Osteoblast (primary cell): ENCODE data around the gene ALMS1. TPM values are rescaled to one million over a fixed set of nuclear protein-coding genes. Genes with fewer than 3 reads are reported as not detected.
"Not testable (repeated sequence)": the region's sequence is repeated elsewhere in the genome, so short reads cannot be mapped to it uniquely, and the experiment has no call there.

Experiments
- DNase-seq: peaks from one replicate; pipeline ENCODE4 v3.0.0; 2011; ENCODE audit warnings: low spot score, mixed read lengths; ENCODE audit not compliant: insufficient read length; ENCODE audit errors: missing footprints
- H2AFZ ChIP-seq: 2 replicates; pipeline ENCODE4 v1.6.0; 2011; ENCODE audit warnings: mild to moderate bottlenecking, low read length
- H3K27ac ChIP-seq: 2 replicates; pipeline ENCODE4 v1.5.1; 2011; ENCODE audit warnings: mild to moderate bottlenecking, low read depth, low read length, moderate library complexity
- H3K27me3 ChIP-seq: 2 replicates; pipeline ENCODE4 v1.6.0; 2012; ENCODE audit warnings: mild to moderate bottlenecking, control low read depth, inconsistent platforms, low read length, moderate library complexity; ENCODE audit not compliant: insufficient read depth
- H3K36me3 ChIP-seq: 2 replicates; pipeline ENCODE4 v1.5.1; 2011; ENCODE audit warnings: mild to moderate bottlenecking, low read length, control low read depth, moderate library complexity; ENCODE audit not compliant: insufficient read depth
- H3K4me1 ChIP-seq: 2 replicates; pipeline ENCODE4 v1.5.1; 2011; ENCODE audit warnings: mild to moderate bottlenecking, low read length, control low read depth, moderate library complexity; ENCODE audit not compliant: insufficient read depth
- H3K4me2 ChIP-seq: 2 replicates; pipeline ENCODE4 v1.6.0; 2011; ENCODE audit warnings: mild to moderate bottlenecking, low read length; ENCODE audit not compliant: insufficient read depth
- H3K4me3 ChIP-seq: fragments of 200-600 bp; sonication (generic); 3 replicates; pipeline ENCODE4 v1.5.1; 2012; ENCODE audit warnings: mild to moderate bottlenecking, low read length, inconsistent platforms; ENCODE audit not compliant: insufficient read depth
- H3K79me2 ChIP-seq: 2 replicates; pipeline ENCODE4 v1.6.0; 2012; ENCODE audit warnings: mild to moderate bottlenecking, low read length, control low read depth, inconsistent platforms; ENCODE audit not compliant: insufficient read depth
- H3K9me3 ChIP-seq: 2 replicates; pipeline ENCODE4 v1.5.1; 2011; ENCODE audit warnings: low read depth, low read length, control low read depth
- H4K20me1 ChIP-seq: 2 replicates; pipeline ENCODE4 v1.6.0; 2012; ENCODE audit warnings: mild to moderate bottlenecking, low read length, control low read depth; ENCODE audit not compliant: insufficient read depth
- CTCF ChIP-seq: IDR thresholded peaks from 2 replicates; pipeline ENCODE4 v1.5.1; 2011; ENCODE audit warnings: mild to moderate bottlenecking, low read depth, low read length, moderate library complexity; ENCODE audit errors: extremely low read depth
- total RNA-seq: library from RNA; depleted of rRNA; stranded (reverse); fragments of >200 nt; gene quantifications from 2 replicates; pipeline ENCODE4 v1.2.3, GENCODE V29; 2012

Gene ALMS1
- total RNA-seq, 1 donor: 22.1 TPM

- DNase-seq: no peak
Observed at GRCh38 chr2:73468376-73468775, 82.7 kb downstream of the ALMS1 start.

GRCh38 chr2:73483874-73484273 lies 98.2 kb downstream of the ALMS1 start:
- H3K27ac ChIP-seq, H3K79me2 ChIP-seq, DNase-seq, H3K4me1 ChIP-seq, H3K4me3 ChIP-seq, H4K20me1 ChIP-seq, H2AFZ ChIP-seq, H3K4me2 ChIP-seq, H3K27me3 ChIP-seq, H3K9me3 ChIP-seq, H3K36me3 ChIP-seq: not testable (repeated sequence)

More at GRCh38 chr2:73468376-73468775, 82.7 kb downstream of the ALMS1 start:
- no peaks in the 10 kb centered on the region for H3K27me3 ChIP-seq
- no peak overlapping the region for H3K4me2 ChIP-seq
- no peaks in the 10 kb centered on the region for H3K4me1 ChIP-seq
- no peaks in the 10 kb centered on the region for H3K79me2 ChIP-seq
- H3K36me3 ChIP-seq: no peaks in the 10 kb centered on the region
- TF ChIP-seq CTCF: no peak
- H3K9me3 ChIP-seq: no peaks in the 10 kb centered on the region
- no peaks in the 10 kb centered on the region for H4K20me1 ChIP-seq
- no peak overlapping the region for H3K27ac ChIP-seq
- H2AFZ ChIP-seq: no peak overlapping the region
- no peak overlapping the region for H3K4me3 ChIP-seq

- H3K27ac ChIP-seq: no peak overlapping the region
- H3K79me2 ChIP-seq: no peaks in the 10 kb centered on the region
- DNase-seq: peak; percentile 41
- H3K9me3 ChIP-seq: no peaks in the 10 kb centered on the region
- no peaks in the 10 kb centered on the region for H3K36me3 ChIP-seq
- H3K4me1 ChIP-seq: no peaks in the 10 kb centered on the region
- TF ChIP-seq CTCF: no peak
- no peak overlapping the region for H3K4me3 ChIP-seq
- no peaks in the 10 kb centered on the region for H4K20me1 ChIP-seq
- H3K27me3 ChIP-seq: no peaks in the 10 kb centered on the region
- no peak overlapping the region for H2AFZ ChIP-seq
- H3K4me2 ChIP-seq: no peak overlapping the region
Observed at GRCh38 chr2:73487112-73487657, 101.5 kb downstream of the ALMS1 start.

- no peaks in the 10 kb centered on the region for H4K20me1 ChIP-seq
- no peak overlapping the region for H3K4me2 ChIP-seq
- no peak for TF ChIP-seq CTCF
- DNase-seq: no peak
- no peaks in the 10 kb centered on the region for H3K27me3 ChIP-seq
- H3K27ac ChIP-seq: no peak overlapping the region
- no peaks in the 10 kb centered on the region for H3K9me3 ChIP-seq
- no peaks in the 10 kb centered on the region for H3K4me1 ChIP-seq
- H2AFZ ChIP-seq: no peak overlapping the region
- no peaks in the 10 kb centered on the region for H3K79me2 ChIP-seq
- H3K4me3 ChIP-seq: no peak overlapping the region
- H3K36me3 ChIP-seq: no peaks in the 10 kb centered on the region
Observed at GRCh38 chr2:73488079-73488478, 102.4 kb downstream of the ALMS1 start.
